Hypothalamus (tissue), 51 donors: ENCODE results near the gene ARPC1A.
A peak's percentile ranks its signal among the peaks of the same experiment; 100 is the strongest.
"Not testable (repeated sequence)": the region's sequence is repeated elsewhere in the genome, so short reads cannot be mapped to it uniquely, and the experiment has no call there.

Experiments
- DNase-seq, 51 donors: peaks; one replicate each; lab custom pipeline; 2025; lab: John Stamatoyannopoulos, UW

Gene ARPC1A

DNA sequence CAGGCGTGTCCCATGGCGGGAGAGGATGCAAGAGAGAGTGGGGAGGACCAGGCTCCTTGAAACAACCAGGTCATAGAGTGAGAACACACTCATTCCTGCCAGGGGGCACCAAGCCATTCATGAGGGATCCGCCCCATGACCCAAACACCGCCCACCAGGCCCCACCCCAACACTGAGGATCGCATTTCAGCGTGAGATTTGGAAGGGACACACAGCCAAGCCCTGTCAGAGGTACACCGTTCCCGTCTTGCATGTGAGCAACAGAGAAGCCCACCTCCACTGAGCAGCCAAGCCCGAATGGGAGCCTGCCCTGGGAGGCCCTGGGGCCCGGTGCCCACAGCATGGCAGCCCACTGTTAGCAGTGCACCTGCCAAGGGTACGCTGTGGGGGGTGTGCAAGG, 40.9 kb downstream of the ARPC1A start:
- no peak for DNase-seq

DNA sequence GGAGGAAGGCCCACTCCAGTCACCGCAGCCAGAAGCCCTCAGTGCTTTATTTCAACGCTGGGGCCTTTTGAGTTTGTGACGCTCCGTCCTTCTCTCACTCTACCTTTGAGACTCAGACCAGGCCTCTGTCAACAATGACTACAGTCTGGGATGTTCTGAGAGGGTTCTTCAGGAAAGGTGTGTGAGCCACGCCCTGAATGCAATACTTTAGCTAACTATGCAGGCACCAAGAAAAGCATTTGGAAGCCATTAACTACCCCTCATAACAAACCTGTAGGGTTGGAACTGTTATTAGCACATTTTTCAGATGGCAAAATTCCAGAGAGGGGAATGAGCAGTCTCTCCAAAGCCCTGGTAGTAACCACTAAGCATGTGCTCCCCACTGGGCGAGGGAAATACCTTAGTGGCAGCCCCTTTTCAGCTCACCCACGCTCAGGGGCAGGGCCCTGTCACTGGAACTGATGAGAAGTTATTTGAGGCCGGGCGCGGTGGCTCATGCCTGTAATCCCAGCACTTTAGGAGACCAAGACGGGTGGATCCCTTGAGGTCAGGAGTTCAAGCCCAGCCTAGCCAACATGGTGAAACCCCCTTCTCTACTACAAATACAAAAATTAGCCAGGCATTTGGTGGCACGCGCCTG, 43.2 kb downstream of the ARPC1A start:
- no peak for DNase-seq

DNA sequence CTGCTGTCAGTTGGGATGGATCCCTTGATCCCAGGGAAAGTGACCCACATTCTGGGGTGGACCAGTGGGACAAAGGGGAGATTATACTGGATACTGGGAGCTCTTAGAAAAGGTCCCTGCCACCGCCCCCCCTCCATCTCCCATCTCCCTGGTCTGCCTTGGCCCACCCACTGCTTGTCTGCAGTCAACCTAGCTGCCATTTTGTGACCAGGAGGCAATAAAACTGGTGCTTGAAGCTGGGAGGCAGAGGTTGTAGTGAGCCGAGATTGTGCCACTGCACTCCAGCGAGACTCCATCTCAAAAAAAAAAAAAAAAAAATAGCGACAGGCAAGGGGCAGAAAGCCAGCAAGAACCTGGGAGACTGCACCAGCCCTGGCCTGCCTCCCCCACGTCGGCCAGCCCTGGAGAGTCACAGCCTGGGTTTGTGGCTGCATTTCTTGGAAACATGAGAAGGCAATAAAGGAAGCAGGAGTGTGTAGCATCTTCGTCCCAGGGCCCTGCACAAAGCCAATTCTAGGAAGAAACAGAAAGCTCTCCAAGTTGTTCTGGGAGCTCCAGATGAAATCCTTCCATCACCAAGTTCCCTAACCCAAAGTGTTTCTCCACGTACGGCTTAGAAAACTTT, 44.2 kb downstream of the ARPC1A start:
- no peak for DNase-seq

DNA sequence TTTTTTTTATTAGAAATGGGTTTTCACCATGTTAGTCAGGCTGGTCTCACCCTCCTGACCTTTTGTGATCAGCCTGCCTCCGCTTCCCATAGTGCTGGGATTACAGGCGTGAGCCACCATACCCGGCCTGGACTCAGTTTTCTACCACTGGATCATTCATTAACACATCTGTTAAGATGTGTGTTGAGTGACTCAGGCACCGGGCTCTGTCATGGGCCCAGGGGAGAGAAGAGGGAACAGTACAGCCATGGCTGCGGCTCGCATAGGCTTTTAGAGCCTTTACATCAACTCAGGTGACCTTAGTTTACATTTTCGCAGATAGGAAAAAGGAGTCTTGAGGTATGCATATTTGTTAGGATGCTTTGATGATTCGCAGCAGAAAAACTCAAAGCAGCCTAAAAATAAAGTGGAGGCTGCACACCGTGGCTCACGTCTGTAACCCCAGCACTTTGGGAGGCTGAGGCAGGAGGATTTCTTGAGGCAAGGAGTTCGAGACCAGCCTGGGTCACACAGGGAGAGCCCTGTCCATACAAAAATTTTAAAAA, 45.8 kb downstream of the ARPC1A start:
- no peak for DNase-seq

DNA sequence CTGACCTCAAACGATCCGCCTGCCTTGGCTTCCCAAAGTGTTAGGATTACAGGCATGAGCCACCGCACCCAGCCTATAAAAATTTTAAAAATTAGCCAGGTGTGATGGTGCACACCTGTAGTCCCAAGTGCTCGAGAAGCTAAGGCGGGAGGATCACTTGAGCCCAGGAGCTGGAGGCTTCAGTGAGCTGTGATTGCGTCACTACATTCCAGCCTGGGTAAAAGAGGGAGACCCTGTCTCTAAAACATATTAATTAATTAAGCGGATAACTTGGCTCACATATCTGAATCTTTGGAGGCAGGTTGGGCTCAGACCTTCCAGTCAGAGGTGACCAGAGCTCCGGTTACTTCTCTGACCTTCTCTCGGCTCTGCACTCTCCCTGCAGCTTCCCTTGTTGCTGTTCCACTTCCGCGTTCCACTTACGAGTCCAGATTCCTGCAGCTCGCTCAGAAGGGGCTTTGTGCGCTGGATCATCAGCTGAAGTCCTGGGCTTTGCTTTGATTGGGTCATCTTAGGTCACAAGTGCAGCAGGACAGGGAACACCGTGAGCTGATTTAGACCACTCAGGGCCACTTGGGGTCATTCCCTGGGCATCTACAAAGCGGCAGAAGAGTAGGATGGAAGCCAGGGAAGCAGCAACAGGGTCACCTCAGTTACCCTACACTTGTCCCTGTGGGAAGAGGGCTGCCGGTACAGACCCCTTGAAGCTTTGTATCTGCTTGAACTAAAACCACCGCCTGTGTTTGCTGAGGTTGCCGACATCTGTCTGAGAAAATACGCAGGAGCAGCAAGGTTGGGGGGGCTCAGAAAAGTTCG, 46.8 kb downstream of the ARPC1A start:
- peak in 5 of 51 donors; percentile 4 to 20 (median 11) for DNase-seq

DNA sequence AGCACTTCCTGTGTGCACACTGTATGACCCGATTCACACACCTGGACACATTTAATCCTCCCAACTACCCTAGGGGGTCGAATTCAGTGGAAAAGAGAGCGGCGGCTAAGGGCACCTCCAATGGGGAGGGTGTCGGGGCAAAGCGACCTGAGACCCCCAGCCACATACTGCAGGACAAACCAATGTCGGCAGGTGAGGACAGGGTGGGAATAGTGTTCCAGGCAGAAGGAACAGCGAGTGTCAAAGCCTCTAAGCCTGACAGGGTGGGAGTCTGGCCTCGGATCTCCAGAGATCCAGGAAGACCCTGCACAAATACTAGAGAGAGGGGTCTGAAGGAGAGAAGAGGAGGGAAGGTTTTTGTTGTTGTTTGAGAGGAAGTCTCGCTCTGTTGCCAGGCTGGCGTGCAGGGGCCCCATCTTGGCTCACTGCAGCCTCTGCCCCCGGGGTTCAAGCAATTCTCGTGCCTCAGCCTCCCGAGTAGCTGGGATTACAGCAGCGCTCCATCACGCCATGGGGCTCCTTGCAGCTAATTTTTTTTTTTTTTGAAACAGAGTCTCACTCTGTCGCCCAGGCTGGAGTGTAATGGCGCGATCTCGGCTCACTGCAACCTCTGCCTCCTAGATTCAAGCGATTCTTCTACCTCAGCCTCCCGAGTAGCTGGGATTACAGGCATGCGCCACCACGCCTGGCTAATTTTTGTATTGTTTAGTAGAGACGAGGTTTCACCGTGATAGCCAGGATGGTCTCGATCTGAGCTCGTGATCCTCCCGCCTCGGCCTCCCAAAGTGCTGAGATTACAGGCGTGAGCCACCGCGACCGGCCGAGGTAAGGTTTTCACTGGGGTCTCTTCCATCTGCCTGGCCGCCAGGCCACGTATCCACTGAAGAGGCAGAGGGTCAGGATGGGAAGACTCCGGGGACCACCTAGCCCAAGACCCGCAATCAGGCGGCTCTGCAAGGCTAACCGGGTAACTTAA, 47.7 kb downstream of the ARPC1A start:
- no peak for DNase-seq

DNA sequence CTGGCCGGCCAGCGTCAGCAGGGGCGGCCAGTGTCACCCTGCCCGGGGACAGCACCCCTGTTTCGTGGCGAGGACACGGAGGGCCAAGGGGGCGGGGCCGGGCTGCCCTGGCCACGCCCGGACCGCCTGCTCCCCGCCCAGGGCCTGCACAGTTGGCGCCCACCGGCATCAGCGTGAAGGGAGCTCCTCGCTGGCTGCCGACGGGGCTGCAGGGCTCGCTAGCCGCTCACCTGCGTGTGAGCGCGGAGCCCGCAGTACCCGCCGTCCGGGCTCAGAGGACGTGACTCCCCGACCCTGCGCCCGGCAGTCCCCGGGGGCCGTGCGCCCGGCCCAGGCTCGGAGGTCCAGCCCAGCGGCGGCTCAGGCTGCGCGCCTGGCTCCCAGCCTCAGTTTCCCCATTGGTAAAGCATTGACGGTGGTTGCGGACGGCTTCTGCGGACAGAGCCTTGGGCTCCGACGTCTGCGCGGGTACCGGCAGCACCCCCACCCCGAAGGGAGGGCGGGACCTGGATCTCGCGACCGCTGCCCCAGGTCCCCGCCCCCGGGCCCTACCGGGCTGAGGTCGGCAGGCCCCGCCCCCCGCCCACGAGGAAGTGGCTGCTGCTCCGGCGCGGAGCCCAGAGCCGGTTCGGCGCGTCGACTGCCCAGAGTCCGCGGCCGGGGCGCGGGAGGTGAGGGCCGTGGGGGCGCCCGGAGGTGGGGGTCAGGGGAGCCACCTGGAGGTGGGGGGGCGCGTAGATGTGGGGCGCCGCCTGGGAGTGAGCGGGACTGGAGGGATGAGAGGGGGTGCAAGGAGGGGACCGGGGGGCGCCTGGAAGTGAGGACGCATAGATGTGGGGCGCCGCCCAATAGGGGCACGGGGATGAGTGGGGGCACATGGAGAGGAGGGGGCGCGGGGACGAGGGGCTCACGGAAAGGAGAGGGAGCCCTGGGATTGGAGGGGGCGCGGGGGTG, 48.7 kb downstream of the ARPC1A start, which contains the start of gene ARPC1B:
ARPC1B (plus strand) TSS at position 620 of the 954 bp plus-strand sequence. CDS start 10,985 bp downstream, outside the sequence.
- peak in 22 of 51 donors; percentile 7 to 67 (median 32) for DNase-seq

DNA sequence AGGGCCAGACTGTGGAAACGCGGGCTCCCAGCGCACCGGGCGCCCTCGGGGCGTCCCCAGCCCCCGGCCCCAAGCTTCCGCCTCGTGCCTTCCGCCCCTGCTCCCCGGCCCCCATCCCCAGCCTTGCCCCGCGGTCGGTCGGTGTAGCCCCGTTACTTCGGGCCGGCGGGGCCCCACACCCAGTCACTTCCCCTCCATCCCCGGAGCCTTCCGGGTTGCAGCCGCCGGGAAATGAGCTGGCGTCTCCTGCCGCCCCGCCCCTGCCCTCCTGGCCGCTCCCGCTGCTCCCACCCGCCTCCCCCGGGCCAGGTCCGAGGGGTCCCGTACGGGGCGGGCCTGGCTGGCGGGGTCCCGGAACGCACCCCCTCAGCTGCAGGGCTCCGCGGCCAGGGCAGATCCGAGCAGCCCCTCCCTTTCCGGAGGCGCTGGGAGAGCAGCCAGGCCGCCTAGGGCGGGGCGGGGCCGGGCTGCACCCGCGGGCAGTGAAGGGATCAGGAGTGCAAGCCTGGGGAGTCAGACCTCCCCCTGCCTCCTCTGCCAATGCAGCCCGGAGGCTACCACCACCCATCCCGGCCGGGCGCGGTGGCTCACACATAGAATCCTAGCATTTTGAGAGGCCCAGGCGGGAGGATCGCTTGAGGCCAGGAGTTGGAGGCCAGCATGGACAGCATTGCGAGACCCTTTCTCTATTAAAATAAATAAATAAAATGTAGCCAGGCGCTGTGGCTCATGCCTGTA, 49.5 kb downstream of the ARPC1A start:
- DNase-seq: peak in 40 of 51 donors; percentile 7 to 65 (median 35)

DNA sequence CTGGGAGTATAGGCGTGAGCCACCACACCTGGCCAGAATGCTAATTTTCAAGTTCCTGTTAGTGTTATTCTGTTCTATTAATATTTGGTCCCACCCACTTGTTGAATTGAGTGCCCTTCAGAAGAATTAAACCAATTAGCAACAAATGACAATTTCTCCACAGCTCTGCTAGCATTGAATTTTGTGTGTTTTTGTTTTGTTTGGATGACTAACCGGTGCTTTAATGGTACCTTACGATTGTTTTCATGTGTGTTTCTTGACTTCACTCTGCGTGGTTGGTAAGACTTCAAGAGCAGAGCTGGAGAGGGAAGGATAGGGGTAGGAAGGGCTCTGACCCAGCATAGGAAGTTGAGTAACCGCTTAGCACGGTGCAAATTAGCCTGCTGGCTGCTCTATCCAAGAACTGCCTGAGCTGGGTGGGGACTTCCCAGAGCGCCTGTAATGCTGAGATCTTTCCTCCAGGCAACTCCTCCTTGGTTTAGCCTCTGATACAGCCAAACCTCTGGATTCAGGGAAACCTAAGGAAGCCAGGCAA, 53.4 kb downstream of the ARPC1A start:
- DNase-seq: peak in 5 of 51 donors; percentile 9 to 45 (median 11)

DNA sequence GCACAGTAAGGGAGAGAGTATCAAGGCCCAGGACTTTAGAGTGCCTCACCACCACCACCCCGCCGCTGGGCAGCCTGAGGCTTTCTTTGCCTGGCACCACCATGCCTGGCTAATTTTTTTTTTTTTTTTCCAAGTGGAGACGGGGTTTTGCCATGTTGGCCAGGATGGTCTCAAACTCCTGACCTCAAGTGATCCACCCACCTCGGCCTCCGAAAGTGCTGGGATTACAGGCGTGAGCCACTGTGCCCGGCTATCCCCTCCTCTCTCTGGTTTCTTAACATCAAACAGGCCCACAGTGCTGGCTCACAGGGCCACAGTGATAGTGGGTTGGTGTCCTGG, 54.0 kb downstream of the ARPC1A start:
- DNase-seq: not testable (repeated sequence)

DNA sequence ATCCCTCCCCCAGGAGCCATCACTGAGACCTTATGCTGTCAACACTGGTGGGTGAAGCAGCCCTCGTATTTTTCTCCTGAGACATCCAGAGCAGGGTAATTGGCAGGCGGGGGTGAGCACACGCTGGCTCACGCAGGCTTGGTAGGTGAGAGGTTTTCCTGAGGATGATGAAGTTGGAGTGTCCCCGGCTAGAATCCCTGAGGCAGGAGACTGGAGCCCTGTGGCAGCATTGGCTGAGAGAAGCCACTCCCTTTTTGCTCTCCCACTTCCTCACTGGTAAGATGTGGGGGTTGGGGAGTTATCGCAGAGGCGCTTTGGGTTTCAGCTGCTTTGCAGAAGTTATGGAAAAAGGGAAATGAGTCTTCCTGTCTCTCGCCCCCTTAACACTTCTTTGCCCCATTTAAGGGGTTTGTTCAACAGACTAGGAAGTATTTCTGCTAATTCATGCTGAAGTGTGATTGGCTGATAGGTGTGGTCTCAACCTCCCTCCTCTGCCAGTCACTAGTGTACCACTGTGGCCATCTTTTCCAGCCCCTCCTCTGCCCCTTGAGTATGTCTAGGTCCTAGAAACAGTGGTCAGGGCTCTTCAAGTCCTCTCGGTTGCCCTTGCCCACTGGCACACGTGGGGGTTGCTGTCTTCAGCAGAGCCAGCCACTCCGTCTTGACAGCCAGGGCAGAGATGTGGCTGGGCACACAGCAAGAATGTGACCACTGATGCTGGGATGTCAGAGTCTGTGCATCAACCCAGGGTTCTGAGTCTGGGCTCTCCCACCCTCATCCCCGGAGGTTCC, 54.5 kb downstream of the ARPC1A start:
- DNase-seq: peak in 21 of 51 donors; percentile 7 to 68 (median 24)

DNA sequence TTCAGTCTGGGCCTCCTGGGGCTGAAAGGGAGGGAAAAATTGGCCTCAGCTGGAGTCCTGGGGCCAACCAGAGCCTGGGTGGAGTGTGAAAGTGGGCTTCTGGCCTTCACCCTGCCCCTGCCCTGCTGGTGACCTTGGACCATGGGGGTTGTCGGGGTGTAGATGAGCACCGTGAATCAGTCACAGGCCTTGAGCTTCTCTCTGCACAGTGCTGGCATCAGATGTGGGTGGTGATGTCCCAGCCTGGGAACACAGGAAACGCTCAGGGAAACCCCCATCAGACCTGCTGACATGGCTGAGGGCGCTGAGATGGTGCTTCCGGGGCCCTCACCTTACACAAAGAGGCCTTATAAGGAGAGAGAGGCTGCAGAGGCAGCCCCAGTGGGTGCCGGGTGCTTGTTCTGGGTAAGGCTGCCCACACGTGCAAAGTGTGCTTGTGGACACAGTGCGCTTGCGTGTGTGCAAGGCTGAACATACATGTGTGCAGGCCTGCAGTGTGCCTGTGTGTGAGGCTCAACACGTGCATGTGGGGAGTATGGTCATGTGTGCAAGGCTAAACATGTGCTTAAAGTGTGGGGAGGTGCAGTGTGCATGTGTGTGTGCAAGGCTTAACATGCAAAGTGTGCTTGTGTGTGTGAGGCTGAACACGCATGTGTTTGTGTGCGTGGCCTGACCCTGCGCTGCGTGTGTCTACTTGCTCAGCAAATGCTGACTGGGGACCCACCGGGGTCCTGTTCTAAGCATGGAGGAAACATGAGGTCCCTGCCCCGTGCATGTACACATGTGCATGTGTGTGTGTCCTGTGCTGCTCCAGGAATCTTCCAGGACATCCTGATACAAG, 55.3 kb downstream of the ARPC1A start:
- no peak for DNase-seq

DNA sequence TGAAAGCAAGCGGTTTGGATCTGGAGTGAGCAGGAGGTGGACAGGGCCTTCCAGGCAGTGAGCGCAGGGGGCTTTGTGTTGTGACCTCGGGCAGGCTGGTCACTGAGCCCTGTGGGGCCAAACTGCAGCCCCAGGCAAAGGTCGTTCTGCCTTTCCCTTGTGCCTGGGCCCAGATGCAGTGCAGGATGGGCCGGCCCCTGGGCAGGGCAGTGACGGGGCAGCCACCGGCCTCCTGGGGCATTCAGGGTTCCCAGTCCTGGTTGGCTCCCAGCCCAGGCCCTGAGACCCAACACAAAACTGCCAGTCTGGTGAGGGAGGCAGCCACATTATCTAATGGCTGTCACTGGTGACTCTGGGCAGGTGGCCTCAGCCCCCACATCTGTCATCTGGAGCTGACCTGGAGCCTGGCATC, 56.0 kb downstream of the ARPC1A start:
- no peak for DNase-seq

DNA sequence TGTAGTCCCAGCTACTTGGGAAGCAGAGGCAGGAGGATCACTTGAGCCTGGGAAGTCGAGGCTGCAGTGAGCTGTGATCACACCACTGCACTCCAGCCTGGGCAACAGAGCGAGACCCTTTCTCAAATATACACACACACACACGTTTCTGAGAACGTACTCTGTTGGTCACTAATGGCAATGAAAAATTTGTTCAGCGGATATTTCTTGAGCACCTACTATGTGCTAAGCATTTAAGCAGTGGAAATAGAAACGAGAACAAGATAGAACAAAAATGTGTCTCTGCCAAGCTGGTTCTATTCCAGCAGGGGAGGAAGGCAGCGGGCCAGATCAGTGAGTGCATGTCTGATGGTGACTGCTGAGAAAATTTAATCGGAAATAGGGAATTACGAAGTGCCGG, 57.5 kb downstream of the ARPC1A start:
- DNase-seq: no peak

DNA sequence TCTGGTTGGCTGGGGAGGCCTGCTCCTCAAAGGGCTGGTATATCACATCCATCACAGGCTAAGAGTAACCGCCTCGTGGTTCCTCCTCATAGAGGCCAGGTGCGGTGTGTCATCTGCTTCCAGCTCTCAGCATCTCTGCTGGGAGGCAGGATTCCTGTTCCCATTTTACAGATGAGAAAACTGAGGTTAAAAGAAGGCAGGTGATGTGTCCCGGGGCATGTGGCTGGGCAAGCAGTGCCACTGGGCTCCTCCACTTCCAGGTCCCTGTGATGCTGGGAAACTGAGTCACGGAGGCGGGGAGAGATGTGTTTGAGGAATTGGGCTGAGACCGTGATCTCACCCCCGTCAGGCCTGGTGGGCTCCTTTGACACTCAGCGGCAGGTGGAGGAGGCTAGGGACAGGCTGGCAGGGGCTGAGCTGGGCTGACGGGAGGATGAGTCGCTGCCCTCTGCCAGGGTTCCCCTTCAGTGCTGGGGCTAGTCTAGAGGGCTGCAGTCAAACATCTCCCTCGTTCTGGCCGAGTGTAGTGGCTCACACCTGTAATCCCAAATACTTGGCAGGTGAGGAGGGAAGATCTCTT, 58.2 kb downstream of the ARPC1A start:
- DNase-seq: no peak

DNA sequence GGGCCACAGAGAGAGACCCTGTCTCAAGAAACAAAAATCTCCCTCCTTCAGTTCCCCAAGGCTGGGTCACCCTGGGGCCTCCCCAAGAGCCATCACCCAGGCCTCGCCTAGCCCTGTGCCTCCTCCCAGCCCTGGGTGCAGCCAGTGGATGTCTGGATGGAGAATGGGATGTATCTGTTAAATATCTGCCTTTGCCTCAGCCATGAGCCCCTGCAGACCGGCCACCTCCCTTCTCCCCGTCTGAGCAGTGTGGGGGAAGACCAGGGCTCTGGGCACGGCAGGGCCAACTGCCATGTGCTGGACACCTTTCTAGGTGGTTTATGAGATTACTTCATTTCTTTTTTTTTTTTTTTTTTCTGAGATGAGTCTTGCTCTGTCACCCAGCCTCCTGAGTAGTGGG, 58.8 kb downstream of the ARPC1A start:
- DNase-seq: no peak
